ENCODE results near the gene OMP.

The OMP gene

GRCh38 chr11:77121876-77122575 lies 19.4 kb downstream of the OMP start:
- no peak for DNase-seq (ENCODE audit: low read depth in 3 of 3, low spot score in 1 of 3)

DNA sequence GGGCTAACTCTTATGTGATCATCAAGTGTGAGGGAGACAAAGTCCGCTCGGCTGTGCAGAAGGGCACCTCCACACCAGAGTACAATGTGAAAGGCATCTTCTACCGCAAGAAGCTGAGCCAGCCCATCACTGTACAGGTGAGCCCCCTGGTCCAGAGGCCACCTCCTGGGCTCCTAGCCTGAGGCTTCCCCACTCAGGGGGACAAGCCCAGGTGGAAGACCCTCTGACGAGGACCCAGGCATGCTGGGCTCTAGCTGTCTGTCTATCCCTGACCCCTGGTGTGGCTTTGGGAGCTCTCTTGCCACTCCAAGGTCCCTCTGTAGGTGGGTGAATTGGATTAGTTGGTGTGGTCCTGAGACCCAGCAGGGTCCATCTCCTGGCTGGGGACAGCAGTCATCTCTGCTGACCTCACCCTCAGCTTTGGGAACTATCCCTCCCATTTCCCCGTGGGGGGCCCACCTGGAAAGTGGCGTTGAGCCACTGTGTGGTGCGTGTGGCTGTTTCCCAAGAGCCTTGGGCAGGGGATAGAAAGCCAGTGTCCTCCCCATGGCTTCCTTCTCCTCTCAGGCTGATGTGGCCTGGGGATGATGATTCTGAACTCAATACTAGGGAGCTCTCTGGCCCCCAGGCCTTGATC lies 20.1 kb downstream of the OMP start:
- DNase-seq (ENCODE audit: low read depth in 3 of 3, low spot score in 1 of 3), result no peak

GRCh38 chr11:77123591-77123990 lies 21.0 kb downstream of the OMP start:
- no peak for DNase-seq (ENCODE audit: low read depth in 3 of 3, low spot score in 1 of 3)

- no peak for DNase-seq (ENCODE audit: low read depth in 3 of 3, low spot score in 1 of 3)
Observed at GRCh38 chr11:77124041-77124440, 21.4 kb downstream of the OMP start.

DNA sequence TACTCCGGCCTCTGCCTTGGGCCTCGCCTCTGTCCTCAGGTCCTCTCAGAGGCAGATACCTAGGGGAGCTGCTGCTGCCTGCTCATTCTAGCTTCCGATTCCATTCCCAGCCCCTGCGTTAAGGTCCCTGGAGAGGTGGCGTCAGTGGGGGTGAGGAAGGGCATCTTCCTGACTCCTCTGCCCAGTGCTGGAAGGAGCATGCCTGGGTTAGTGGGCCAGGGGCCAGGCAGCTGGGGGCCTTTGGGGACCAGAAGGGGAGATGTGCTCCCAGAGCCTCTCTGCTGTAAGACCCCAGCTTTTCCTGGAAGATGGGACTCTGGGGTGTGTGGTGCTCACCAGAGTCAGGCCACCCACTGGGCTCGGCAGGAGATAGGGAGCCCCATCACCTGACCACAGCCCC lies 21.8 kb downstream of the OMP start:
- DNase-seq (ENCODE audit: low read depth in 3 of 3, low spot score in 1 of 3), result no peak

- DNase-seq (ENCODE audit: low read depth in 3 of 3, low spot score in 1 of 3), result no peak
Observed at GRCh38 chr11:77125191-77125590, 22.6 kb downstream of the OMP start.

DNA sequence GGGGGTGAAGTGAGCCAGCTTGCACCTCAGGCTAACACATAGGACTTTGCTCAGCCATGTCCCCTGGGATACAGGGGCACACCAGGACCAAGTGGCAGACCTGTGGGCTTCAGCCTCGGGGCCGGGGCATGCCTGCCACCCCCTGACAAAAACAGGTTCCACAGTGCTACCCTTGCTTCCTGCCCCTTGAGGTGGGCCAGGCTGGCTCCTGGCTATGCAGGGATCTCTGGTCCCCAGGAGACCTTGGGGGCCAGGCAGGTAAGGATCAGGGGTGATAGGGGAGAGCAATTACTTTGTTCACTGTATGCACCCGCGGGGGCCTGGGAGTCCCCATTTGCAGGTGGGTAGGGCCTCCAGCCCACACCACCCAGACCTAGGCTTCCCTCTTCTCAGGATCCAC lies 23.1 kb downstream of the OMP start:
- no peak for DNase-seq (ENCODE audit: low read depth in 3 of 3, low spot score in 1 of 3)

DNA sequence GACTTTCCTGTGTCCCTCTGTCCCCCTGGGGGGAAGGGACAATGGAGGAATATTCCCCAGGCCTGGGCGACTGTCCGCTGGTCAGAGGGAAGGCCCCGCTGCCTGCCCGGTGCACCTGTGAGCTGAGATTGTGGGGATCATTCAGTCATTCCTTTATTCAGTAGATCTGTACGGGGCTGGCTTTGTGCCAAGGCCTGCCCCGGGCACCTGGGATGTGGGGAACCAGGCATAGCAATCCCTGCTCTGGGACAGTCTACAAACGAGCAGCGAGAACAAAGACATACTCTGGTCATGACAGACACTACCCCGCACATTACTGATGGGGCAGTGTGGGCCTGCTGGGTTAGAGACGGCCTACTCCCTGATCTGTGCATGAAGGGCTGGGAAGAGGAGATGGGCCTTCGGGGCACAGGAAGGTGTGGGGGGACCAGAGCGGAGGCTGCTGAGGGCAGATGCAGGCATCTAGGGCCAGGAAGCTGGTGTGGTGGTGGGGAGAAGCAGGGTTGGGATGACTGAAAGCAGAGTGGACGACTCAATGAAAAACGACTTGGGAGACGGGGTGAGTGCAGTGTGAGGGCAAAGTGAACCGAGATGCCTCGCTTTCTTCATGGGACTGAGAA lies 23.6 kb downstream of the OMP start:
- DNase-seq (ENCODE audit: low read depth in 3 of 3, low spot score in 1 of 3), result no peak

DNA sequence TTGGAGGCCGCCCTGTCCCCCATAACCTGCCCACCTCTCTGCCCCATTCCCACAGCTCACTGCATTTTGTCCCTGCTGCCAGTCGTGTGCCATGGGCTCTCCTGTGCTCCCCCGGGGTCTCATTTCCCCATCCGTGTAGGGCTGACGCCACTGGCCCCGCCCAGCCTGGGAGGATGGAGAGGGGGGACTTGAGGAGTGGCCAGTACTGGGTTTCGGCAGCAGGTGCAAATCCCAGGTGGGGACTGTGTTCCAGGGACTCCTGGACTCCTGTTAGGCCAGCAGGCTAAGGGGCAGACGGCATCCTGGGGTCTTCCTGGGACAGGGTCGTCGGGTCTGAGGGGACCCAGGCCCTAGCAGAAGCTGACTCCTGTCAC lies 24.2 kb downstream of the OMP start:
- DNase-seq (ENCODE audit: low read depth in 3 of 3, low spot score in 1 of 3), result no peak

GRCh38 chr11:77127235-77127911 lies 24.7 kb downstream of the OMP start:
- DNase-seq (ENCODE audit: low read depth in 3 of 3, low spot score in 1 of 3), result peak in 2 of 3 donors; percentile 26 to 52

DNA sequence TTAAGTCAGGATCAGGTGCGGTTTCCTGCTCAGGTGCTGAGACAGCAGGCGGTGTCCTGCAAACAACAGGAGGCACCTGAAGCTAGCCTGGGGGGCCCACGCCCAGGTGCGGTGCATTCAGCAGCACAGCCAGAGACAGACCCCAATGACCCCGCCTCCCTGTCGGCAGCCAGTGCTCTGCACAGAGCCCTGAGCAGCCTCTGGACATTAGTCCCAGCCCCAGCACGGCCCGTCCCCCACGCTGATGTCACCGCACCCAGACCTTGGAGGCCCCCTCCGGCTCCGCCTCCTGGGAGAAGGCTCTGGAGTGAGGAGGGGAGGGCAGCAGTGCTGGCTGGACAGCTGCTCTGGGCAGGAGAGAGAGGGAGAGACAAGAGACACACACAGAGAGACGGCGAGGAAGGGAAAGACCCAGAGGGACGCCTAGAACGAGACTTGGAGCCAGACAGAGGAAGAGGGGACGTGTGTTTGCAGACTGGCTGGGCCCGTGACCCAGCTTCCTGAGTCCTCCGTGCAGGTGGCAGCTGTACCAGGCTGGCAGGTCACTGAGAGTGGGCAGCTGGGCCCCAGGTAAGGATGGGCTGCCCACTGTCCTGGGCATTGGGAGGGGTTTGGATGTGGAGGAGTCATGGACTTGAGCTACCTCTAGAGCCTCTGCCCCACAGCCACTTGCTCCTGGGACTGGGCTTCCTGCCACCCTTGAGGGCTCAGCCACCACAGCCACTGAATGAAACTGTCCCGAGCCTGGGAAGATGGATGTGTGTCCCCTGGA lies 25.5 kb downstream of the OMP start, which contains the start of gene MYO7A:
Gene MYO7A, plus strand, starts transcription at position 327 of the 772 bp plus-strand sequence. CDS start 2,389 bp downstream, outside the sequence.
- DNase-seq (ENCODE audit: low read depth in 3 of 3, low spot score in 1 of 3), result no peak

DNA sequence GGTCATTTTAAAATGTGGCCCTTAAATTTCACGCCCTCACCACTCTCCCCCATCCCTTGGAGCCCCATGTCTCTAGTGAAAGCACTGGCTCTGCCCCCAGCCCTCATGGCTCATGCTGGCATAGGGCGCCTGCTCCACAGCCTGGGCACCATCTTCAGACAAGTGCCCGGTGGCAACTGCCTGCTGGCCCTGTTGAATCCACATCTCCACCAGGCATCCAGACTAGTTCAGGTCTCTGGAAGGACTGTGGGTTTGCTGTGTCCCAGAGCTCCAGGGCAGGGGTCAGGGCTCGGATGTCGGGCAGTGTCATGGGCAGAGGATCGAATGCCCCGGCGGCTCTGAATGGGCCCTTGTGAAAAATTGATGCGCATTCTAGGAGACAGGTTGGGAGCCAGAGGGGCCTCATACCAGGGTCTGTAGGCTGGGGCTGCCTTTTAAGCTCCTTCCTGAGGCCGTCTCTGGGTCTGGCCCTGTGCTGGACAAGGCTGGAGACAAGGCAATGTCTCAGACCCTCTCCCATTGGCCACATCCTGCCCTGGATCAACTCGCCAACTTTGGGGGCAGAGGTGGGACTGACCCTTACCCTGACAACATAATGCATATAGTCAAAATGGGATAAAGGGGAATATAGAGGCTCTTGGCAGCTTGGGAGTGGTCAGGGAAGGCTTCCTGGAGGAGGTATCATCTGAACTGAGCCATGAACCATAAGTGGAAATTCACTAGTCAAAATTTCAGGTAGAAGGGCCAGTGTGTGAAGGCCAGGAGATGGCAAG lies 26.6 kb downstream of the OMP start:
- DNase-seq (ENCODE audit: low read depth in 3 of 3, low spot score in 1 of 3), result no peak

- no peak for DNase-seq (ENCODE audit: low read depth in 3 of 3, low spot score in 1 of 3)
Observed at GRCh38 chr11:77129842-77130756, 27.5 kb downstream of the OMP start.

DNA sequence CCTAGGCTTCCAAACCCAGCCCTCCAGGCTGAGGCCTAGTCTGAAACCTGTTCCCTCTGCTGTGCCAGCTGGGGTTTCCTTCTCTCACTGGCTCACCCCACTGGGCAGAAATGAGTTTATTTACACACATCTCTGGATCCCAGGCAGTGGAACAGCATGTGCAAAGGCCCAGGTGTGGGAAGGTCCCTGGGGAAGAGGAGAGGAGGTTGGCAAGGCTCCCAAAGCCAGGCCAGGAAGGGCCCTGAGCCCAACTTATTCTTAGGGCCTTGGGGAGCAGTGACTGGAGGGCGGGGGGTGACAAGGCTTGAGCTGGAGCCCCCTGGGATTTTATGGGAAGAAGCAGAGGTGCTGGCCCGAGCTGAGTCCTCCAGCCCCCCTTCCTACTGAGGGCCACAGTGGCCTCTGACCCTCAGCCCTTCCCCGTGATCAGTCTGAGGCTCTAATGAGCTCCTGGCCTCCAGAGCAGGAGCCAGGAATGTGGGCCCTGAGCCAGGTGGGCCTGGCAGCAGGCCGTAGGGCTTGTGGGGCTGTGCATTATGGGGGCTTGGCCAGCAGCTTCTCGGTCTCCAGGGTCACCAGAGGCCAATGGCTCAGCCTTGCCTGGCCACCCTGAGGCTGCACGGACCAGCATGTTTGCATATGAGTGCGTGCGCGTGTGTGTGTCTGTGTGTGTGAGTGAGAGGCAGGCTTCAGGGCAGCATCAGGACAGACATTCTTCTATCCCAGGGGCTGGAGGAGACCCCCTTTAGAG lies 28.3 kb downstream of the OMP start:
- DNase-seq (ENCODE audit: low read depth in 3 of 3, low spot score in 1 of 3), result no peak

- DNase-seq (ENCODE audit: low read depth in 3 of 3, low spot score in 1 of 3), result no peak
Observed at GRCh38 chr11:77131560-77131959, 28.9 kb downstream of the OMP start.

DNA sequence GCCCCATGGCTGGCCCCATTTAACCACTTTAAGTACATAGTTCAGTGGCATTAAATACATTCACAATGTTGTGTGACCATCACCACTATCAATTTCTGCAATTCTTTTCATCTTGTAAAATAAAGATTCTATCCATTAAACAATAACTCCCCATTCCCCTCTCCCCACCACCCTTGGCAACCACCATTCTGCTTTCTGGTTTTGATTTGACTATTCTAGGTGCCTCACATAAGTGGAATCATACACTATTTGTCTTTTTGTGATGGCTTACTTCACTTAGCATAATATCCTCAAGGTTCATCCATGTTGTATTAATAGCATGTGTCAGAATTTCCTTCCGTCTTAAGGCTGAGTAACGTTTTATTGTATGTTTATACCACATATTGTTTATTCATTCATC lies 32.4 kb downstream of the OMP start:
- DNase-seq (ENCODE audit: low read depth in 3 of 3, low spot score in 1 of 3), result no peak

DNA sequence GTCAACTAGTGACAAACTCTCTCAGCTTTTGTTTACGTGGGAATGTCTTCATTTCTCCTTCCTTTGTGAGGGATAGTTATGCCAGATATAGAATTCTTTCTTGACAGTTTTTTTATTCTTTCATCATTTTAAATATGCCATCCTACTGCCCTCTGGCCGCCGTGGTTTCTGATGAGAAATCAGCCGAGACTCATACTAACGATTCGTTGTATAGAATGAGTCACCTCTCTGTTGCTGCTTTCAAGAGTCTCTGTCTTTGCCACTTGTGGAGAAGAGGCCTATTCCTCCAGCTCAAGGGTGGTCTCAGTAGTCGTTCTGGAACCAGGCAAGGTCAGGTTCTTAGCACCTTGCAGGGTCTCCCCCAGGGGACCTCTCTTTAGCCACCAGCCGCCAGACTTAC lies 33.4 kb downstream of the OMP start:
- no peak for DNase-seq (ENCODE audit: low read depth in 3 of 3, low spot score in 1 of 3)

DNA sequence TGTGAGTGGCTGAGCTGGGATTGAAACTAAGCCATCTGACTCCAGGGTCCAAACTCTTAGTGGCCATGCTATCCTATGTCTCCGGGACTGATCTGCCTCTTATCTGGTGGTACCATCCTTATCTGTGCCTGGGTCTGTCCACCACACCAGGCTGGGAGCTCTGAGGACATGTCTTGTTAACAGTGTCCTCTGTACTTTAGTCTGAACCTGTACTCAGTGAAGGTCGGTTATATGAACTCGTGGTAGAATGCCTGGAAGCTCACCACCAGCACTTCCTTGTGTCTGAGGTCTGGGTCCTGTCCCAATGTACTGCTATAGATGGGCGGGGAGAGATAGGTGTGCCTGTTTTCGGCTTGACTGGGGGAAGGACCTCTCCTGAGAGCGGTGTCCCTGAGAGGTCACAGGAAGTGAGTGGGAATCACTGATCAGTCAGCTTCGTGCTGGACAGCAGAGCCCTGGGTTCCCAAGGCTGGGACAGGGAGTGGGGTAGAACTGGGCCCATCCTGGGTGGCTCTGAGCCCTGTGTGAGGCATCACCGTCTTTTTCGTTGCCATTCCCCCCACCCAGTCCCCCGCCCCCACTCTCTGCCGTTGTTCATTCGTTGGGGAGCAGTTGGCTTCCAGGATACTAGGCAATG lies 34.3 kb downstream of the OMP start:
- no peak for DNase-seq (ENCODE audit: low read depth in 3 of 3, low spot score in 1 of 3)
